Esophagus squamous epithelium (tissue), 5 donors: ENCODE data around the gene ZNF628. TPM values are rescaled to one million over a fixed set of nuclear protein-coding genes. Genes with fewer than 3 reads are reported as not detected.

ENCODE experiments used
- DNase-seq: peaks from one replicate; lab custom pipeline; 2025; lab: John Stamatoyannopoulos, UW
- H3K27ac ChIP-seq, 4 donors: fragments of 200-600 bp; sonication (generic); one replicate each; pipeline ENCODE4 v1.5.1; 2016 to 2019; ENCODE audit warnings: mild to moderate bottlenecking in 1 of 4
- H3K27me3 ChIP-seq, 4 donors: fragments of 200-600 bp; sonication (generic); 1 replicate in 3 of 4; 2 replicates in 1 of 4; pipeline versions ENCODE4 v1.5.1 to v1.6.0; 2017 to 2021; ENCODE audit warnings: antibody characterized with exemption in 1 of 4
- H3K36me3 ChIP-seq, 3 donors: fragments of 200-600 bp; sonication (generic); one replicate each; pipeline ENCODE4 v1.5.1; 2016 to 2019
- H3K4me1 ChIP-seq, 3 donors: fragments of 200-600 bp; sonication (generic); one replicate each; pipeline ENCODE4 v1.5.1; 2017 to 2019
- H3K4me3 ChIP-seq, 4 donors: fragments of 200-600 bp; sonication (generic); 1 replicate in 3 of 4; 2 replicates in 1 of 4; pipeline ENCODE4 v1.5.1; 2016 to 2019; ENCODE audit warnings: mild to moderate bottlenecking in 2 of 4, moderate library complexity in 1 of 4
- H3K9me3 ChIP-seq, 3 donors: fragments of 200-600 bp; sonication (generic); one replicate each; pipeline ENCODE4 v1.5.1; 2016 to 2019
- CTCF ChIP-seq, 6 experiments: fragments of 450-650 bp in 4 of 6; fragments of 200-600 bp in 2 of 6; sonication (generic) in 2 of 6; IDR thresholded peaks; one replicate each; pipeline ENCODE4 v1.5.1; 2016 to 2019; ENCODE audit warnings: antibody characterized with exemption in 6 of 6, mild to moderate bottlenecking in 4 of 6, moderate library complexity in 4 of 6
- POLR2A ChIP-seq, 4 donors: fragments of 450-650 bp; IDR thresholded peaks; one replicate each; pipeline ENCODE4 v1.6.1; 2017; ENCODE audit warnings: antibody characterized with exemption in 4 of 4, mild to moderate bottlenecking in 4 of 4, moderate library complexity in 3 of 4
- WGBS, 2 donors: methylation state at CpG; one replicate each; pipeline ENCODE4 v1.1.5; 2018; 5-methylcytosine and 5-hydroxymethylcytosine counted together
- intact Hi-C: fragments of 100-400 bp; cut with DNase I; formaldehyde crosslinking; loops from one replicate; pipeline ENCODE4 v1.15.0; 2022
- total RNA-seq, 4 donors: library from RNA; depleted of rRNA; stranded (reverse); fragments of >200 nt; gene quantifications; one replicate each; pipeline ENCODE4 v1.1.0, GENCODE V29; 2016
- donor health status: DM: yes; HTN: yes; CAD: no.

ZNF628 gene
- total RNA-seq, 4 donors from 2014 or later = 4.4 to 22.0 (median 6.8) TPM

- intact Hi-C loops = no loop called here
- H3K27me3 ChIP-seq = no peaks in the 10 kb centered on the region
- no peak for DNase-seq
- peaks cover 0 to 34% (median 21%) of the 10 kb centered on the region in 3 donors for H3K36me3 ChIP-seq
- no peak overlapping the region for H3K4me3 ChIP-seq
- H3K27ac ChIP-seq = no peak overlapping the region
- no peaks in the 10 kb centered on the region for H3K9me3 ChIP-seq
- TF ChIP-seq POLR2A (IDR thresholded peaks at IDR 0.05) = no peak
- TF ChIP-seq CTCF (IDR thresholded peaks at IDR 0.05) = no peak
- WGBS, 2 donors = 84 to 88% methylated on average over 12 to 17 of the region's 17 CpGs
- peaks cover 21 to 43% (median 23%) of the 10 kb centered on the region in 3 donors for H3K4me1 ChIP-seq
Measured at GRCh38 chr19:55479045-55479444, 2.6 kb downstream of the ZNF628 start.

- H3K4me1 ChIP-seq = peaks cover 27 to 43% (median 28%) of the 10 kb centered on the region in 3 donors
- intact Hi-C loops = no loop called here
- DNase-seq = no peak
- WGBS, 2 donors = 67% methylated on average over 14 of the region's 15 CpGs
- H3K36me3 ChIP-seq = peaks cover 0 to 37% (median 21%) of the 10 kb centered on the region in 3 donors
- TF ChIP-seq CTCF (IDR thresholded peaks at IDR 0.05) (no peak), POLR2A (IDR thresholded peaks at IDR 0.05) (no peak)
- no peak overlapping the region for H3K27ac ChIP-seq
- no peaks in the 10 kb centered on the region for H3K27me3 ChIP-seq
- H3K9me3 ChIP-seq = no peaks in the 10 kb centered on the region
- no peak overlapping the region for H3K4me3 ChIP-seq
Measured at GRCh38 chr19:55479451-55480230, 3.2 kb downstream of the ZNF628 start.

- intact Hi-C loops = no loop called here
- no peak for DNase-seq
- H3K27ac ChIP-seq = no peak overlapping the region
- peaks cover 0 to 37% (median 21%) of the 10 kb centered on the region in 3 donors for H3K36me3 ChIP-seq
- no peaks in the 10 kb centered on the region for H3K27me3 ChIP-seq
- H3K9me3 ChIP-seq = no peaks in the 10 kb centered on the region
- peaks cover 28 to 44% (median 36%) of the 10 kb centered on the region in 3 donors for H3K4me1 ChIP-seq
- no peak overlapping the region for H3K4me3 ChIP-seq
- TF ChIP-seq CTCF (IDR thresholded peaks at IDR 0.05) (no peak), POLR2A (IDR thresholded peaks at IDR 0.05) (no peak)
- WGBS, 2 donors = 90 to 93% methylated on average over 14 to 26 of the region's 52 CpGs
Measured at GRCh38 chr19:55481148-55481793, 4.9 kb downstream of the ZNF628 start.

- H3K4me3 ChIP-seq = no peak overlapping the region
- peaks cover 0 to 37% (median 21%) of the 10 kb centered on the region in 3 donors for H3K36me3 ChIP-seq
- no peaks in the 10 kb centered on the region for H3K9me3 ChIP-seq
- TF ChIP-seq POLR2A (IDR thresholded peaks at IDR 0.05) (no peak), CTCF (IDR thresholded peaks at IDR 0.05) (no peak)
- H3K4me1 ChIP-seq = peaks cover 33 to 49% (median 41%) of the 10 kb centered on the region in 3 donors
- no peak overlapping the region for H3K27ac ChIP-seq
- WGBS, 2 donors = 100% methylated on average over 3 of the region's 40 CpGs; no CpG with 5 or more reads in 1 of the 2 donors
- H3K27me3 ChIP-seq = no peaks in the 10 kb centered on the region
- intact Hi-C loops = no loop called here
- DNase-seq = no peak
Measured at GRCh38 chr19:55481794-55482155, 5.4 kb downstream of the ZNF628 start.
